ENCODE results near the gene ZNF773. TPM values are rescaled to one million over a fixed set of nuclear protein-coding genes. Genes with fewer than 3 reads are reported as not detected.
"Not testable (repeated sequence)": the region's sequence is repeated elsewhere in the genome, so short reads cannot be mapped to it uniquely, and the experiment has no call there.

ZNF773 gene
- polyA plus RNA-seq (2012; rRNA removed): 6.6 and 9.0 TPM in 2 replicates
- polyA plus RNA-seq (2012; cell fraction: cytosol; rRNA removed): 4.7 and 5.2 TPM in 2 replicates
- 17.7 and 22.1 TPM in 2 replicates for polyA plus RNA-seq (2012; cell fraction: nucleus; rRNA removed)

- peak within 1 kb of the TSS; percentile 72 to 83 for H3K4me3 ChIP-seq (ENCODE audit: low read depth in 2 of 2, low read length in 1 of 2)
- peak within 1 kb of the TSS; percentile 40 to 64; a peak in 3 of 4 replicates for H3K27ac ChIP-seq (ENCODE audit: low read depth in 2 of 2, low read length in 1 of 2)
- H3K9me3 ChIP-seq; H3K4me1 ChIP-seq (ENCODE audit: control insufficient read depth in 1 of 2, insufficient read depth in 2 of 2, low read depth in 1 of 2, low read length in 1 of 2); H3K27me3 ChIP-seq (ENCODE audit: insufficient read depth); H3K9me2 ChIP-seq; CTCF ChIA-PET; H4K20me1 ChIP-seq (ENCODE audit: insufficient read depth): not testable (repeated sequence)
- H3K4me2 ChIP-seq: peak within 1 kb of the TSS; percentile 70
- H3F3A ChIP-seq (replicated peaks; ENCODE audit: insufficient read depth): peaks cover 17% of the 10 kb centered on the region
- H3K36me3 ChIP-seq (replicated peaks in 1 of 2; ENCODE audit: control insufficient read depth in 1 of 2, insufficient read depth in 2 of 2, low read length in 1 of 2): peaks cover 6 to 20% of the 10 kb centered on the region in 2 experiments
- H3K9ac ChIP-seq: peak within 1 kb of the TSS; percentile 80
- WGBS (ENCODE audit: low lambda C conversion rate): under 1% methylated on average over 51 of the region's 69 CpGs
- peak within 1 kb of the TSS; percentile 56; the same call in 1 of the 2 replicates for H2AFZ ChIP-seq (ENCODE audit: low read depth)
- TF ChIP-seq ELF1 (IDR thresholded peaks at IDR 0.05): peak; percentile 90
- peak; percentile 66; the same call in 1 of the 2 replicates for TF ChIP-seq TAF1 (IDR thresholded peaks at IDR 0.05; ENCODE audit: borderline replicate concordance, low read depth, low read length)
- TF ChIP-seq, protein P1, sequence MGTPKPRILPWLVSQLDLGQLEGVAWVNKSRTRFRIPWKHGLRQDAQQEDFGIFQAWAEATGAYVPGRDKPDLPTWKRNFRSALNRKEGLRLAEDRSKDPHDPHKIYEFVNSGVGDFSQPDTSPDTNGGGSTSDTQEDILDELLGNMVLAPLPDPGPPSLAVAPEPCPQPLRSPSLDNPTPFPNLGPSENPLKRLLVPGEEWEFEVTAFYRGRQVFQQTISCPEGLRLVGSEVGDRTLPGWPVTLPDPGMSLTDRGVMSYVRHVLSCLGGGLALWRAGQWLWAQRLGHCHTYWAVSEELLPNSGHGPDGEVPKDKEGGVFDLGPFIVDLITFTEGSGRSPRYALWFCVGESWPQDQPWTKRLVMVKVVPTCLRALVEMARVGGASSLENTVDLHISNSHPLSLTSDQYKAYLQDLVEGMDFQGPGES (IDR thresholded peaks at IDR 0.05; ENCODE audit: low read depth, low read length): peak; percentile 56
- peak; percentile 58; the same call in 1 of the 2 replicates for TF ChIP-seq MAX (IDR thresholded peaks at IDR 0.05; ENCODE audit: low read depth)
- peak; percentile 38; the same call in 1 of the 2 replicates for TF ChIP-seq MXI1 (IDR thresholded peaks at IDR 0.05; ENCODE audit: low read depth, low read length)
- TF ChIP-seq CHD2 (IDR thresholded peaks at IDR 0.05; ENCODE audit: low read length, partially characterized antibody): peak; percentile 93
- TF ChIP-seq GABPA (IDR thresholded peaks at IDR 0.05; ENCODE audit: low read depth): peak; percentile 91
- peak; percentile 91 for TF ChIP-seq POLR2AphosphoS5 (IDR thresholded peaks at IDR 0.05; ENCODE audit: low read depth, low read length)
- peak; percentile 92 for DNase-seq
- POLR2A ChIA-PET: interaction anchor here (0.6 to 1.0 kb wide), 3 partner anchors 23 to 174 kb away, joined by 4 read pairs; partner anchors contain the start of genes ZNF134 and ZNF772
- H3K79me2 ChIP-seq (ENCODE audit: insufficient read depth): peaks cover 39% of the 10 kb centered on the region
Observed at GRCh38 chr19:57499680-57500395, at the start of gene ZNF773. ZNF773 (plus strand) TSS chr19:57499938; CDS start chr19:57500081, 143 bp downstream.

- Histone ChIP-seq H3F3A (replicated peaks; ENCODE audit: insufficient read depth) (no peaks in the 10 kb centered on the region), H3K36me3 (replicated peaks in 1 of 2; ENCODE audit: control insufficient read depth in 1 of 2, insufficient read depth in 2 of 2, low read length in 1 of 2) (no peaks in the 10 kb centered on the region), H2AFZ (ENCODE audit: low read depth) (no peak overlapping the region), H3K4me1 (ENCODE audit: control insufficient read depth in 1 of 2, insufficient read depth in 2 of 2, low read depth in 1 of 2, low read length in 1 of 2) (no peaks in the 10 kb centered on the region), H3K27me3 (ENCODE audit: insufficient read depth) (no peaks in the 10 kb centered on the region), H3K79me2 (ENCODE audit: insufficient read depth) (peaks cover 3% of the 10 kb centered on the region; the same call in 1 of the 2 replicates), H3K27ac (ENCODE audit: low read depth in 2 of 2, low read length in 1 of 2) (no peak overlapping the region), H3K9me3 (no peaks in the 10 kb centered on the region), H4K20me1 (ENCODE audit: insufficient read depth) (no peaks in the 10 kb centered on the region), H3K9ac (no peak overlapping the region), H3K4me3 (ENCODE audit: low read depth in 2 of 2, low read length in 1 of 2) (no peak overlapping the region), H3K4me2 (no peak overlapping the region), H3K9me2 (no peaks in the 10 kb centered on the region)
- ChIA-PET CTCF (no interaction called here), POLR2A (no interaction called here)
- no peak for DNase-seq
- WGBS (ENCODE audit: low lambda C conversion rate): 76% methylated on average over 3 of the region's 3 CpGs
- no peak for TF ChIP-seq RFX5 (IDR thresholded peaks at IDR 0.05; ENCODE audit: low read length)
- TF ChIP-seq FOXM1 (IDR thresholded peaks at IDR 0.05; ENCODE audit: low read depth): no peak
- TF ChIP-seq USF1 (IDR thresholded peaks at IDR 0.05; ENCODE audit: borderline replicate concordance, low read depth): no peak
- no peak for TF ChIP-seq ZBTB33 (IDR thresholded peaks at IDR 0.05; ENCODE audit: borderline replicate concordance, low read depth)
- no peak for TF ChIP-seq EZH2phosphoT487 (IDR thresholded peaks at IDR 0.05; ENCODE audit: borderline replicate concordance, low read depth)
- TF ChIP-seq, protein P2, sequence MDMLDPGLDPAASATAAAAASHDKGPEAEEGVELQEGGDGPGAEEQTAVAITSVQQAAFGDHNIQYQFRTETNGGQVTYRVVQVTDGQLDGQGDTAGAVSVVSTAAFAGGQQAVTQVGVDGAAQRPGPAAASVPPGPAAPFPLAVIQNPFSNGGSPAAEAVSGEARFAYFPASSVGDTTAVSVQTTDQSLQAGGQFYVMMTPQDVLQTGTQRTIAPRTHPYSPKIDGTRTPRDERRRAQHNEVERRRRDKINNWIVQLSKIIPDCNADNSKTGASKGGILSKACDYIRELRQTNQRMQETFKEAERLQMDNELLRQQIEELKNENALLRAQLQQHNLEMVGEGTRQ (IDR thresholded peaks at IDR 0.05; ENCODE audit: borderline replicate concordance, low read depth, low read length): no peak
- TF ChIP-seq EP300 (IDR thresholded peaks at IDR 0.05; ENCODE audit: borderline replicate concordance in 1 of 2, low read depth in 1 of 2, low read length in 1 of 2): no peak
- no peak for TF ChIP-seq TEAD4 (IDR thresholded peaks at IDR 0.05; ENCODE audit: borderline replicate concordance, insufficient read depth)
- no peak for TF ChIP-seq NFIC (IDR thresholded peaks at IDR 0.05; ENCODE audit: borderline replicate concordance)
Observed at GRCh38 chr19:57452307-57452706, 47.4 kb upstream of the ZNF773 start.

Data from SK-N-SH (cell line).